Tibial nerve (tissue), 3 donors: ENCODE results near the gene DNMT1.

Experiments
- POLR2A ChIP-seq, 2 donors: fragments of 450-650 bp; IDR thresholded peaks; one replicate each; pipeline ENCODE4 v1.6.1; 2017; ENCODE audit warnings: antibody characterized with exemption in 2 of 2, mild to moderate bottlenecking in 2 of 2, moderate library complexity in 2 of 2
- TF ChIP-seq, protein P1 (sequence below), 5 experiments: fragments of 200-600 bp in 3 of 5; fragments of 450-650 bp in 2 of 5; sonication (generic) in 3 of 5; IDR thresholded peaks; one replicate each; pipeline ENCODE4 v1.5.1; 2016 to 2019; ENCODE audit warnings: antibody characterized with exemption in 5 of 5, mild to moderate bottlenecking in 3 of 5, moderate library complexity in 2 of 5

GRCh38 chr19:10086591-10087192 lies 108.1 kb downstream of the DNMT1 start:
- TF ChIP-seq, protein P1, sequence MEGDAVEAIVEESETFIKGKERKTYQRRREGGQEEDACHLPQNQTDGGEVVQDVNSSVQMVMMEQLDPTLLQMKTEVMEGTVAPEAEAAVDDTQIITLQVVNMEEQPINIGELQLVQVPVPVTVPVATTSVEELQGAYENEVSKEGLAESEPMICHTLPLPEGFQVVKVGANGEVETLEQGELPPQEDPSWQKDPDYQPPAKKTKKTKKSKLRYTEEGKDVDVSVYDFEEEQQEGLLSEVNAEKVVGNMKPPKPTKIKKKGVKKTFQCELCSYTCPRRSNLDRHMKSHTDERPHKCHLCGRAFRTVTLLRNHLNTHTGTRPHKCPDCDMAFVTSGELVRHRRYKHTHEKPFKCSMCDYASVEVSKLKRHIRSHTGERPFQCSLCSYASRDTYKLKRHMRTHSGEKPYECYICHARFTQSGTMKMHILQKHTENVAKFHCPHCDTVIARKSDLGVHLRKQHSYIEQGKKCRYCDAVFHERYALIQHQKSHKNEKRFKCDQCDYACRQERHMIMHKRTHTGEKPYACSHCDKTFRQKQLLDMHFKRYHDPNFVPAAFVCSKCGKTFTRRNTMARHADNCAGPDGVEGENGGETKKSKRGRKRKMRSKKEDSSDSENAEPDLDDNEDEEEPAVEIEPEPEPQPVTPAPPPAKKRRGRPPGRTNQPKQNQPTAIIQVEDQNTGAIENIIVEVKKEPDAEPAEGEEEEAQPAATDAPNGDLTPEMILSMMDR (IDR thresholded peaks at IDR 0.05): no peak
- no peak for TF ChIP-seq POLR2A (IDR thresholded peaks at IDR 0.05)
